CD4-positive, alpha-beta memory T cell (primary cell): ENCODE results near the gene SAFB. TPM values are rescaled to one million over a fixed set of nuclear protein-coding genes. Genes with fewer than 3 reads are reported as not detected.
A peak's percentile ranks its signal among the peaks of the same experiment; 100 is the strongest.

Experiments used
- CTCF ChIA-PET: fragments of 350-600 bp; sonication (Branson Sonifier 250); formaldehyde crosslinking; loops from one replicate; lab custom pipeline; 2021; ENCODE audit warnings: inconsistent platforms; ENCODE audit not compliant: partially characterized antibody; lab: Charles Lee
- POLR2A ChIA-PET: fragments of 350-600 bp; sonication (Branson Sonifier 250); formaldehyde crosslinking; loops from one replicate; lab custom pipeline; 2021; ENCODE audit not compliant: partially characterized antibody; lab: Charles Lee
- DNase-seq, 5 donors: peaks; one replicate each; pipeline versions ENCODE4 v3.0.0 to v3.0.0-alpha.2; 2020 to 2022; ENCODE audit warnings: mixed read lengths in 1 of 5
- H3K27ac ChIP-seq: one replicate; pipeline ENCODE4 v1.7.0; 2013; ENCODE audit warnings: low read depth, low read length
- H3K27me3 ChIP-seq: 2 replicates; pipeline ENCODE4 v1.7.0; 2013; ENCODE audit warnings: mild to moderate bottlenecking, low read length, moderate library complexity; ENCODE audit not compliant: insufficient read depth
- H3K36me3 ChIP-seq: 2 replicates; pipeline ENCODE4 v1.7.0; 2013; ENCODE audit warnings: mild to moderate bottlenecking, low read length, moderate library complexity; ENCODE audit not compliant: insufficient read depth
- H3K4me1 ChIP-seq: 2 replicates; pipeline ENCODE4 v1.7.0; 2013; ENCODE audit warnings: mild to moderate bottlenecking, low read length, moderate library complexity; ENCODE audit not compliant: insufficient read depth
- H3K4me3 ChIP-seq, 2 donors: one replicate each; pipeline ENCODE4 v1.7.0; 2013; ENCODE audit warnings: low read length in 2 of 2, mild to moderate bottlenecking in 1 of 2
- H3K9me3 ChIP-seq, 2 donors: one replicate each; pipeline ENCODE4 v1.7.0; 2013; ENCODE audit warnings: low read length in 2 of 2, control low read depth in 1 of 2; ENCODE audit not compliant: control insufficient read depth in 1 of 2
- H3K27ac Mint-ChIP-seq, 7 donors: one replicate each; pipeline ENCODE4 v1.8.0; 2020 to 2021; ENCODE audit warnings: mixed read lengths in 7 of 7, mild to moderate bottlenecking in 6 of 7, inconsistent platforms in 3 of 7, moderate library complexity in 3 of 7
- H3K27me3 Mint-ChIP-seq, 2 donors: one replicate each; pipeline ENCODE4 v1.8.0; 2020 to 2021; ENCODE audit warnings: mixed read lengths in 2 of 2
- H3K36me3 Mint-ChIP-seq, 2 donors: one replicate each; pipeline ENCODE4 v1.8.0; 2020 to 2021; ENCODE audit warnings: mixed read lengths in 2 of 2, inconsistent platforms in 1 of 2, mild to moderate bottlenecking in 1 of 2
- H3K4me1 Mint-ChIP-seq, 4 donors: one replicate each; pipeline ENCODE4 v1.8.0; 2020 to 2021; ENCODE audit warnings: mixed read lengths in 4 of 4, mild to moderate bottlenecking in 1 of 4
- H3K4me3 Mint-ChIP-seq, 8 donors: one replicate each; pipeline ENCODE4 v1.8.0; 2020 to 2021; ENCODE audit warnings: mixed read lengths in 8 of 8, mild to moderate bottlenecking in 7 of 8, moderate library complexity in 6 of 8, inconsistent platforms in 3 of 8
- H3K9me3 Mint-ChIP-seq, 8 donors: one replicate each; pipeline ENCODE4 v1.8.0; 2020 to 2021; ENCODE audit warnings: mixed read lengths in 8 of 8, mild to moderate bottlenecking in 5 of 8, inconsistent platforms in 3 of 8, moderate library complexity in 1 of 8
- intact Hi-C: fragments of 100-400 bp; cut with micrococcal nuclease; formaldehyde crosslinking; loops from one replicate; pipeline ENCODE4 v1.15.1; 2023
- polyA plus RNA-seq, 2 donors: library from polyadenylated mRNA; unstranded; fragments of 300-500 nt; fragmentation: Illumina TruSeq; gene quantifications; one replicate each; pipeline ENCODE4 v1.2.3, GENCODE V29; 2021
- total RNA-seq, 2 experiments: library from RNA; stranded (reverse); gene quantifications; one replicate each; pipeline ENCODE4 v1.2.3, GENCODE V29; 2021

The SAFB gene
- total and polyA plus RNA-seq, 4 experiments from 2014 or later = 14.6 to 211 (median 159) TPM

DNA sequence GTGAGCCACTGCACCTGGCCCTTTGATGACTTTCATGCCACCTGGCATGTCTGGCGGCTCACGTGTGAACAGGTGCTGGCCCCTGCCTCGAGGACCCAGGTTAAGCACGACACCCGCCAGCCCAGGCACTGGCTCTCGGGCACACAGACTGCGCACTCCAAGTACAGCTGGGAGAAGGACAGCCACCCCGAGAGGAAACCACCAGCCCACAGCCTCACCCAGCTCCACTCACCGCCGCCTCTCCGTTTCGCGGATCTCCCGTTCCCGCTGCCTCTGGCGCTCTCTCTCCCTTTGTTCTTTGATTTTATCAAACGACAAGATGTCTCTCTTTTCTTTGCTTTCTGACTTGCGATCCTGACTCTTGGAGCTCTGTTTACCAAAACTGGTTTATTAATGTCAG, 27.8 kb upstream of the SAFB start:
- no peak overlapping the region for H3K27ac ChIP-seq
- H3K9me3 ChIP-seq = no peaks in the 10 kb centered on the region
- Mint-ChIP-seq H3K36me3 (peaks cover 60 to 83% of the 10 kb centered on the region in 2 donors), H3K9me3 (peaks cover 0 to 4% (median 0%) of the 10 kb centered on the region in 8 donors), H3K4me1 (peaks cover 0 to 8% (median 3%) of the 10 kb centered on the region in 4 donors), H3K27me3 (no peaks in the 10 kb centered on the region), H3K4me3 (peak overlapping the region in 1 of 8 donors; percentile 10), H3K27ac (peak overlapping the region in 1 of 7 donors; percentile 72)
- no peak for DNase-seq
- POLR2A ChIA-PET = no interaction called here
- H3K36me3 ChIP-seq = peaks cover 97% of the 10 kb centered on the region
- H3K27me3 ChIP-seq = no peaks in the 10 kb centered on the region
- H3K4me3 ChIP-seq = no peak overlapping the region
- intact Hi-C loops = no loop called here
- H3K4me1 ChIP-seq = no peaks in the 10 kb centered on the region
- CTCF ChIA-PET = interaction anchor here (0.6 to 1.2 kb wide), 2 partner anchors 9 to 188 kb away, joined by 3 read pairs; no protein-coding TSS in a partner anchor

DNA sequence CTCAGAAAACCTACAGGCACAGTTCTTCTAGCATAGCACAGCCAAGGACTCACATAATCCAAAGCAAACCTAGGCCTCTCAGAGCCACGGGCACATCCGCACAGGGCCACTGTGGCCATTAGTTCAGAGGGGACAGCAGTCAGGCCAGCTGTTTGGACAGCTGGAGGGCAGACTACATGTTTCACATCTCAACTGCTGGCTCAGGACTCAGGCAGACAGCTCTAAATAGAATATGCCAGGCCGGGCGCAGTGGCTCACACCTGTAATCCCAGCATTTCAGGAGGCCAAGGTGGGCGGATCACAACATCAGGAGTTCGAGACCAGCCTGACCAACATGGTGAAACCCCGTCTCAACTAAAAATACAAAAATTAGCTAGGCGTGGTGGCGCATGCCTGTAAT, 27.1 kb upstream of the SAFB start:
- H3K36me3 Mint-ChIP-seq = peaks cover 66 to 85% of the 10 kb centered on the region in 2 donors
- H3K27ac Mint-ChIP-seq = peak overlapping the region in 1 of 7 donors; percentile 30

DNA sequence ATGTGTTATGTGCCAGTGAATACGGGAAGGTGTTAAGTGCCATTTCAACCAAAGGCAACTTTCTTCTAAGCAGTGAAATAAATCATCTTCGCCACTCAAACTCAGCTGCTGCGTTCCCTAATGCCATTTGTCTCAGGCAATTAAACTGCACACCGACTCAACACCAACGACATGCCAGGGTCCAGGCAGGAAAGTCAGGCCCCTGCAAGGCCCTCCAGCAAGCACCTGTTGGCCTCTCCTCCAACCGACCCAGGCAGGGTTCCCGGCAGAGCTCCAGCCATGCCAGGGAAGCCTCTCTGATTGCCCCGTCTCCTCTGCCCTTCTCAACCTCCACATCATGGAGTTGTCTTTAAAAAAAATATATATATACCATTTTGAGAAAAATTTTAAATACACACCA, 22.1 kb upstream of the SAFB start:
- CTCF ChIA-PET = no interaction called here
- Histone ChIP-seq H3K36me3 (peaks cover 85% of the 10 kb centered on the region), H3K27me3 (no peaks in the 10 kb centered on the region), H3K4me1 (no peaks in the 10 kb centered on the region), H3K4me3 (no peak overlapping the region), H3K9me3 (no peaks in the 10 kb centered on the region), H3K27ac (no peak overlapping the region)
- H3K27me3 Mint-ChIP-seq = no peaks in the 10 kb centered on the region
- H3K4me3 Mint-ChIP-seq = no peak overlapping the region
- H3K4me1 Mint-ChIP-seq = peaks cover 2 to 15% (median 8%) of the 10 kb centered on the region in 4 donors
- intact Hi-C loops = no loop called here
- H3K9me3 Mint-ChIP-seq = no peaks in the 10 kb centered on the region
- peak overlapping the region in 2 of 7 donors; percentile 24 to 68 for H3K27ac Mint-ChIP-seq
- H3K36me3 Mint-ChIP-seq = peaks cover 68 to 82% of the 10 kb centered on the region in 2 donors
- DNase-seq = no peak
- POLR2A ChIA-PET = no interaction called here

More for the DNA sequence above, 27.1 kb upstream of the SAFB start:
- no peak for DNase-seq
- Histone ChIP-seq H3K27me3 (no peaks in the 10 kb centered on the region), H3K4me1 (no peaks in the 10 kb centered on the region), H3K36me3 (peaks cover 97% of the 10 kb centered on the region), H3K4me3 (no peak overlapping the region), H3K27ac (no peak overlapping the region), H3K9me3 (no peaks in the 10 kb centered on the region)
- H3K4me3 Mint-ChIP-seq = no peak overlapping the region
- CTCF ChIA-PET = interaction anchor here (1.2 kb wide), 1 partner anchor 8 kb away, joined by 3 read pairs; no protein-coding TSS in a partner anchor
- H3K9me3 Mint-ChIP-seq = peaks cover 0 to 4% (median 0%) of the 10 kb centered on the region in 8 donors
- no peaks in the 10 kb centered on the region for H3K27me3 Mint-ChIP-seq
- H3K4me1 Mint-ChIP-seq = peaks cover 0 to 8% (median 3%) of the 10 kb centered on the region in 4 donors
- POLR2A ChIA-PET = no interaction called here
- intact Hi-C loops = no loop called here

DNA sequence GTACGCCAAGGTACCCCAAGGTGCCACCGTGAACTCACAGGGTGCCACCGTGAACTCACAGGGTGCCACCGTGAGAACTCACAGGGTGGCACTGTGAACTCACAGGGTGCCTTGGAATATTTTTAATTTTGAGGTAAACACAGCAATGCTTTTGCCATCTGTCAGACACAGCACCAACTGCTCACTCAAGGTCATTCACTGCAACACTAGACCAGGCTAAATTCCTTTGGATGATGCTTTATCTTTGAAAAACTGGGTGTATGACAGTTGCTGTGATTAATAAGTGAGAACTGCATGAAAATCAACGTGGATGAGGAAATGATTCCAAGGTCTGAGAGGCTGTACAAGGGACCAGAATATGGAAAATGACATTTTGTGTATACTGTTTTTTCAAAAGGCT, 19.3 kb upstream of the SAFB start:
- CTCF ChIA-PET = interaction anchor here (1.0 to 1.3 kb wide), 2 partner anchors 8 to 21 kb away, joined by 3 read pairs; no protein-coding TSS in a partner anchor
- Histone ChIP-seq H3K4me1 (no peaks in the 10 kb centered on the region), H3K36me3 (peaks cover 83% of the 10 kb centered on the region), H3K27ac (no peak overlapping the region), H3K9me3 (no peaks in the 10 kb centered on the region), H3K4me3 (no peak overlapping the region), H3K27me3 (no peaks in the 10 kb centered on the region)
- H3K27me3 Mint-ChIP-seq = no peaks in the 10 kb centered on the region
- peaks cover 12 to 30% (median 20%) of the 10 kb centered on the region in 4 donors for H3K4me1 Mint-ChIP-seq
- DNase-seq = no peak
- no peaks in the 10 kb centered on the region for H3K9me3 Mint-ChIP-seq
- POLR2A ChIA-PET = interaction anchor here (2.1 kb wide), 1 partner anchor 16 kb away, joined by 8 read pairs; no protein-coding TSS in a partner anchor
- no peak overlapping the region for H3K4me3 Mint-ChIP-seq
- peaks cover 80 to 84% of the 10 kb centered on the region in 2 donors for H3K36me3 Mint-ChIP-seq
- intact Hi-C loops = no loop called here
- peak overlapping the region in 1 of 7 donors; percentile 46 for H3K27ac Mint-ChIP-seq

DNA sequence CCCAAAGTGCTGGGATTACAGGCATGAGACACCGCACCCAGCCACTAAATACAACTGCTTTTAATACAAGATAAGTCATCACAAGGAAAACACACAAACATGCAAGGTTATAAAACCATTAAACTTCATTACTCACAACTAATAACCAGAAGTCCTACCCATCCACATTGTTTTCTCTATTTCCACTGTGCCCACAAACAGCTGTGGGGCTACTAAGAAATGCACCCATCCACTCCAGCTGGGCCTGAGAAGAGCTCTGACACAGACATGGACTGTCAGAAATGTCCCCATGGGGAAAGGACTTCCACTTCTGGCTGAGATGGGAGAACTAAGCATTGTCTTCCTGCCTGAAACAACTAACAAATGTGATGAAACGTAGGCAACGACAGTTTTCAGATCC, 17.5 kb upstream of the SAFB start:
- Histone ChIP-seq H3K27ac (no peak overlapping the region), H3K27me3 (no peaks in the 10 kb centered on the region), H3K4me1 (no peaks in the 10 kb centered on the region), H3K9me3 (no peaks in the 10 kb centered on the region), H3K36me3 (peaks cover 80% of the 10 kb centered on the region), H3K4me3 (no peak overlapping the region)
- Mint-ChIP-seq H3K27me3 (no peaks in the 10 kb centered on the region), H3K27ac (peak overlapping the region in 3 of 7 donors; percentile 6 to 53 (median 29)), H3K4me3 (no peak overlapping the region), H3K4me1 (peaks cover 12 to 30% (median 19%) of the 10 kb centered on the region in 4 donors), H3K36me3 (peaks cover 78 to 79% of the 10 kb centered on the region in 2 donors), H3K9me3 (no peaks in the 10 kb centered on the region)
- no peak for DNase-seq
- ChIA-PET CTCF (no interaction called here), POLR2A (interaction anchor here (1.2 to 2.1 kb wide), 2 partner anchors 15 to 18 kb away, joined by 5 to 8 read pairs; partner anchors contain the start of genes SAFB and SAFB2)
- intact Hi-C loops = no loop called here

DNA sequence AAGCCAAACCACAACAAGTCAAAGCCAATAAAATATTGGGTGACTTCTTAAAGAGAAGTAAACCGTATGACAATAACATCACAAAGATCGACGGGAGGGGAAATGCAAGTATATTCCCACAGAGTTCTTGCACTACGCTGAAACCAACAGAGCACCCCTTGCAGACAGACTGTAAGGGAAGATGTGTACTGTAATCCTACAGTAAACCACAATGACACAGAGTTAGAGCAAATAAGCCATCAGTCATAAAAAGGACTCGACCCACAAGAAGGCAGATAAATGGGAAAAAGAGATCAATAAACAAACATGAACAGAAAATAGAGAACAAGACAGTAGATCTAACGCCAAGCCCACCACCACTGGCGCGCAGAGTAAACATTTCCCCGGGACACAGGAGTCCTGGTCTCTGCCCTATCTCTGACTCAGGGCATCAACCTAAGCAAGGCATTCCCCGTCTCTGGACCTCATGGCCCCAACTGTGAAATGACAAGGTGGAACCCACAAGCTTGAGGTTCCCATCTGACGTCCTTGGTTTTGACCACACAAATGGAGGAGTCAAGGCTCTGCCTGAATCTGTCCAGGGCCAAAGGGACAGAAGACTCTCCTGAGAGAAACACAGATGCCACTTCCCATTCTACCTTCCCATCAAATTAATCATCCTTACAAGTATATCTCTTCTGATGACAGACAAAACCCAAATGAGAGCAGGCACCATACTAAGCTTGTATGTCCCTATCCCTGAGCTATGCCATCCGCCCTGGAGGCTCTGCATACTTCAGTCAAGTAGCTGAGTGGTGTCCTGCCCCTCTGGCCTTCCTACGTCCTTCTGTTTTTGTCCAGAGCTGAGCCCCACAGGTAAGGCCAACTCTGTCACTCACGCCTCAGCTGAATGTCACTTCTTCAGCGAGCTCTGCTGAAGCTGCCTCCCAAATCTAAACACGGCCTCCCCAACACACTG, 15.3 kb upstream of the SAFB start:
- Histone ChIP-seq H3K27me3 (no peaks in the 10 kb centered on the region), H3K27ac (no peak overlapping the region), H3K4me3 (no peak overlapping the region), H3K36me3 (peaks cover 84% of the 10 kb centered on the region), H3K9me3 (no peaks in the 10 kb centered on the region), H3K4me1 (no peaks in the 10 kb centered on the region)
- H3K27me3 Mint-ChIP-seq = no peaks in the 10 kb centered on the region
- peaks cover 12 to 27% (median 18%) of the 10 kb centered on the region in 4 donors for H3K4me1 Mint-ChIP-seq
- ChIA-PET POLR2A (no interaction called here), CTCF (no interaction called here)
- no peaks in the 10 kb centered on the region for H3K9me3 Mint-ChIP-seq
- H3K36me3 Mint-ChIP-seq = peaks cover 75 to 79% of the 10 kb centered on the region in 2 donors
- intact Hi-C loops = no loop called here
- no peak for DNase-seq
- H3K27ac Mint-ChIP-seq = peak overlapping the region in 3 of 7 donors; percentile 10 to 81 (median 42)
- H3K4me3 Mint-ChIP-seq = no peak overlapping the region

DNA sequence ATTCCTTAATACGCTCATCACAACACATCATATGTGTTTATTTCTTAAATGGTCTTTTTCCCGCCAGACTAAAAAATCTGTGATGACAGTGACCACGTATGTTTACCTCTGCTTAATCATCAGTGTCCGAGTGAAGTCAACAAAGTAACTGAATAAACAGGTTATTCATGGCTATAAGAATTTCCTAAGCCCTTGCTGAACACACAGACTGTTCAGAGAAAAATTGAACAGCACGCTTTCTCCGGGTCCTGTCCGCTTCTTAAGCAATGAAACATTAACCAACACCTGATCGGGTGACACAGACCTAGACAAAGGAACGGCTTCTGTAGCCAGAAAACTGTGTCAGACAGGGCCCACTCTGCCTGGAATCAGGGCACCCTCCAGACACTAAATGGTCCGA, 14.6 kb upstream of the SAFB start:
- peaks cover 86% of the 10 kb centered on the region for H3K36me3 ChIP-seq
- ChIA-PET CTCF (no interaction called here), POLR2A (no interaction called here)
- no peaks in the 10 kb centered on the region for H3K27me3 ChIP-seq
- intact Hi-C loops = no loop called here
- DNase-seq = no peak
- Mint-ChIP-seq H3K4me3 (no peak overlapping the region), H3K27ac (peak overlapping the region in 3 of 7 donors; percentile 14 to 81 (median 65)), H3K9me3 (no peaks in the 10 kb centered on the region), H3K36me3 (peaks cover 78 to 82% of the 10 kb centered on the region in 2 donors), H3K4me1 (peaks cover 16 to 27% (median 20%) of the 10 kb centered on the region in 4 donors), H3K27me3 (no peaks in the 10 kb centered on the region)
- H3K4me3 ChIP-seq = no peak overlapping the region
- H3K27ac ChIP-seq = no peak overlapping the region
- H3K4me1 ChIP-seq = no peaks in the 10 kb centered on the region
- no peaks in the 10 kb centered on the region for H3K9me3 ChIP-seq
